GM19372 (cell line): ENCODE measurements around the gene UBASH3B.
"Not testable (repeated sequence)": the region's sequence is repeated elsewhere in the genome, so short reads cannot be mapped to it uniquely, and the experiment has no call there.

Experiments
- ATAC-seq: cut with Tn5 transposase; IDR thresholded peaks from one replicate; pipeline ENCODE4 v1.9.1; 2021; ENCODE audit warnings: mild to moderate bottlenecking, low read depth, moderate library complexity; ENCODE audit not compliant: unreplicated experiment

Gene UBASH3B, protein sequence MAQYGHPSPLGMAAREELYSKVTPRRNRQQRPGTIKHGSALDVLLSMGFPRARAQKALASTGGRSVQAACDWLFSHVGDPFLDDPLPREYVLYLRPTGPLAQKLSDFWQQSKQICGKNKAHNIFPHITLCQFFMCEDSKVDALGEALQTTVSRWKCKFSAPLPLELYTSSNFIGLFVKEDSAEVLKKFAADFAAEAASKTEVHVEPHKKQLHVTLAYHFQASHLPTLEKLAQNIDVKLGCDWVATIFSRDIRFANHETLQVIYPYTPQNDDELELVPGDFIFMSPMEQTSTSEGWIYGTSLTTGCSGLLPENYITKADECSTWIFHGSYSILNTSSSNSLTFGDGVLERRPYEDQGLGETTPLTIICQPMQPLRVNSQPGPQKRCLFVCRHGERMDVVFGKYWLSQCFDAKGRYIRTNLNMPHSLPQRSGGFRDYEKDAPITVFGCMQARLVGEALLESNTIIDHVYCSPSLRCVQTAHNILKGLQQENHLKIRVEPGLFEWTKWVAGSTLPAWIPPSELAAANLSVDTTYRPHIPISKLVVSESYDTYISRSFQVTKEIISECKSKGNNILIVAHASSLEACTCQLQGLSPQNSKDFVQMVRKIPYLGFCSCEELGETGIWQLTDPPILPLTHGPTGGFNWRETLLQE

DNA sequence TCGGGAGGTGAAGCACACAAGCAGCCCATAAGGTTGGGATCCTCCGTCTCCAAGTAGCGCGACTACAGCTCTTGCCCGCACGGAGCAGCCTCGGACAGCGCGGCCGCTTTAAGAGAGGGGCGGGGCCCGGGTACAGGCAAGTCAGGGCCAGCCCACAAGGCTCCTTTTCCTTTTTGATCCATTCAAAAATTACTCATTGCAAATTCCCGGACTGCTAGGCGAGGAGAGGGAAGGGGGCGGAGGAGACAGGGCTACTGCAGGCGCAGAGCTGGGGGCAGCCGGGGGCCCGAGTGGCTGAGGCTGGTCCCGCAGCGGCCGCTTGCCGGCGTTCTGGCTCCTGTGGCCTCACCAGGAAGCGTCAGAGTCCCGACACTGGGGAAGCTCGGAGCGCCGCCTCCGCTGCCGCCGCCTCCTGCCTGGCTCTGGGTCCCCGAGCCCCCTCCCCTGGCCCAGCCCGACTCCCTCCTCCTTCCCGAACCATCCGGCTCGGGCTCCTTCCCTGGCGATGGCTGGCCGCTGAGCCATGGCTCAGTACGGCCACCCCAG is at the start of gene UBASH3B:
Gene UBASH3B (plus strand): TSS at position 196 of the 546 bp plus-strand sequence. CDS start 328 bp downstream, at position 524.
- ATAC-seq, result peak; percentile 78

DNA sequence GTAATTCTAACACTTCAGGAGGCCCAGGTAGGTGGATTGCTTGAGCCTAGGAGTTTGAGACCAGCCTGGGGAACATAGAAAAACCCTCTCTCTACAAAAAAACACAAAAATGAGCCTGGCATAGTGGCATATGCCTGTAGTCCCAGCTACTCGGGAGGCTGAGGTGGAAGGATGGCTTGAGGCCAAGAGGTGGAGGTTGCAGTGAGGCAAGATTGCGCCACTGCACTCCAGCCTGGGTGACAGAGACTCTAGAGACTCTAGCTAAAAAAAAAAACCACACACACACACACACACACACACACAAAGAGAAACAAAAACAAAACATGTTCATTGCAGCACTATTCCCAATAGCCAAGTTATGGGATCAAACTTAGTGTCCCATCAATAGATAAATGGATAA is 48.4 kb upstream of the UBASH3B start:
- ATAC-seq, result not testable (repeated sequence)

DNA sequence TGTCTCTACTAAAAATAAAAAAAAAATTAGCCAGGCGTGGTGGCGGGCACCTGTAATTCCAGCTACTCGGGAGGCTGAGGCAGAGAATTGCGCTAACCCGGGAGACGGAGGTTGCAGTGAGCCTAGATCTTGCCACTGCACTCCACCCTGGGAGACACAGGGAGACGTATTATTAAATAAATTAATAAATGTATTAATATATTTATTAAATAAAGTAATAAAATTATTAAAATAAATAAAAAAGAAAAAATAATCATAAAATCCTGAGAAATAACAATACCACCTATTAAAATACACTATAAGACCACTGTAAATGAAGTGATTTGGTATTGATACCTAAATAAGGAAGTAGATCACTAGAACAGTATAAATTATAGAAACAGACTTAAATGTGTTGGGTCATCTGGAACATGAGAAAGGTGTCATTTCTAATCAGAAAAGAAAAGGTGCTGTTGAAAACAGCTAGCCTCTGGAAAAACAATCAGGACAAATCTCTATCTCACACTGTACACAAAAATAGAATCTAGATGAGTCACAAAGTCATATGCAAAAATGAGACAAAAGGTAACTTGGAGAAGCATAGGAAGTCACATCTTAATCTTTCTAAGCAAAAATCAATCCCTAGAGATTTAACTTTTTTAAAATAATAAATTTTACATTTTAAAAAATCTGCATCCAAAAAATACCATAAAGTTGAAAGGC is 43.2 kb upstream of the UBASH3B start:
- ATAC-seq, result no peak

DNA sequence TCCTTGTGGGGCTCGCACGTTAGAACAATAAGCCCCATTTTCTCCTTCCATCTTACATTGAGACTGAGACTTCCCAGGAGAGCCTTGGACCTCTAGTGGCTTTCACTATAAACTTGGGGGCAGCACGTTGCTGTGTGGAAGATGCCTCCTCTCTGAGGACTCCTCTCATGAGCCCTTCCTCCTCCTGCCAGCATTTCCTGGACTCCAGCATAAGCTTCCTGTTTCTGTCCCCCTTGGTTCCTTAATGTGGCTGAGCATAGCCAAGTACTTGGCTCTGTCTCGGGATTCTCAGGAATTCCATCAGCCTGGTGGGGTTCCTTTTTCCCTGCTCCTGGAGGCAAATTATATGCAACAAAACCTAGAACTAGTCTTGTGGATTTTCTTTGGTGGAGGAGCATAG is 38.8 kb upstream of the UBASH3B start:
- no peak for ATAC-seq

DNA sequence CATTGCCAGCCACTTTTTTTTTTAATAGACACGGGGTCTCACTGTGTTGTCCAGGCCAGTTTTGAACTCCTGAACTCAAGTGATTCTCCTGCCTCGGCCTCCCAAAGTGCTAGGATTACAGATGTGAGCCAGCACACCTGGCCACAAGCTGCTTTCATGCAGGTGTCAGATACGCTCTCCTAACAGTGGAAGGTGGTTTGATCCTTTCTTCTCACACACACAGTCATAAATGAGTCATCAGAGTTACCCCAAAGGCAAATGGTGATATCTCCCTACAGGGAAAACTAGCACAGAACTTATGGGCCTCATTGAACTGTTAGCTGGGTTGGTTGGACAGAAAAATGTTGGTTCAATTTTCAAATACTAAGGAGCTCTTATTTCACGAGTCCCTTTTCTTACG is 38.2 kb upstream of the UBASH3B start:
- ATAC-seq, result no peak

DNA sequence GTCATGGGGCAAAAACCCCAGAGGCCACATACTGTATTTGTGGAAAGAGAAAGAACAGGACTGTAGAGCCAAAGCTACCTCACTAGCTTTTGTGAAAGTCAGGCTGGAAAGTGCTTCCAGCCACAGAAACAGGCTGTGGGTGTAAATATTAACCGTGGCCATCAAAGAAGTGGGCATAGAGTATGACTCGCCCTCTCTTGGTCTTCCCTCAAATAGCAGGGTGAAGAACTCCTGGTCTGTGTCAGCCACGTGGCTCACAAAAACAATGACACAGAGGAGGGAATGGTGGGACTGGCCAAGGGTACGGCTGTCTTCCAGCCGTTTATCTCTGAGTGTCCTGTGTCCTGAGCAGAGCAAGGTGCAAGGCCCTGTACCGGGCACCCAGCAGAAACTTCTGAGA is 37.6 kb upstream of the UBASH3B start:
- ATAC-seq, result no peak

DNA sequence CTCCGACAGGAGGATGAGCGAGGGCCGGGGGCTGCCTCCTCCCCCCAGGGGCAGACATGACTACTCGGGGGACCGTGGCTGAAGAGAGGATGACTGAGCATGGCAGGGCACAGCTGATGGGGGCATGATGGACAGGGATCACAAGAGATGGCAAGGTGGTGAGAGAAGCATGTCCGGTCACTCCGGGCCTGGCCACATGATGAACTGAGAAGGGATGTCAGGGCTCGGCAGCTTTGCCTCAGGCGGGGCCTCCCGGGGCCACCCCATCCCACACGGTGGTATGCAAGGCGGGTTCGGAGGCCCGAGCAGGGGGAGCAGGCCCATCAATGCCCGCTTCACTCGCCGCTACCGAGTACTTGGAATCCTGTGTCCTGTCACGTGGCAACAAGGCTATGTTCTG is 36.6 kb upstream of the UBASH3B start:
- no peak for ATAC-seq

DNA sequence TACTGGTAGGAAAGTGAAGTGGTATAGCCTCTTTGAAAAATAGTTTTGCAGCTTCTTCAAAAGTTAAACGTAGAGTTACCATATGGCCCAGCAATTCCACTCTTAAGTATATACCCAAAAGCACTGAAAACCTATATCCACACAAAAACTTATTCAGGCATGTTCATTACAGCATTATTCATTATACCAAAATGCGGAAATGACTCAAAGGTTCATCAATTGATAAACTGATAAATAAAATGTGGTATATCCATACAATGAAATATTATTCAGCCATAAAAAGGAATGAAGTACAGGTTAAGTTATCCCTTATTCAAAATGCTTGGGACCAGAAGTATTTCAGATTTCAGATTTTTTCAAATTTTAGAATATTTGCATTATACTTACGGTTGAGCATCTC is 35.8 kb upstream of the UBASH3B start:
- ATAC-seq, result no peak

DNA sequence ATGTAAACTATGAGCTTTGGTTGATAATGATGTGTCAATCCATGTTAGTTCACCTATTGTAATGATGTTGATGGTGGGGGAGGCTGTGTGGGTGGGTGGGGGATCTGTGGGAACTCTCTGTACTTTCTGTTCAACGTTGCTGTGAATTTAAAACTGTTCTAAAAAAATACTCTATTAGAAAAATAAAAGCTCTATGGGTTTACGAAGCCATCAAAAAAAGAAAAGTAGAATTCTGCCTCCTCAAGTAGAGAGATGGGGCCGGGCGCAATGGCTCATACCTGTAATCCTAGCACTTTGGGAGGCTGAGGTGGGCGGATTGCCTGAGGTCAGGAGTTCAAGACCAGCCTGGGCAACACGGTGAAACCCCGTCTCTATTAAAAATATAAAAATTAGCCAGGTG is 30.0 kb upstream of the UBASH3B start:
- not testable (repeated sequence) for ATAC-seq

DNA sequence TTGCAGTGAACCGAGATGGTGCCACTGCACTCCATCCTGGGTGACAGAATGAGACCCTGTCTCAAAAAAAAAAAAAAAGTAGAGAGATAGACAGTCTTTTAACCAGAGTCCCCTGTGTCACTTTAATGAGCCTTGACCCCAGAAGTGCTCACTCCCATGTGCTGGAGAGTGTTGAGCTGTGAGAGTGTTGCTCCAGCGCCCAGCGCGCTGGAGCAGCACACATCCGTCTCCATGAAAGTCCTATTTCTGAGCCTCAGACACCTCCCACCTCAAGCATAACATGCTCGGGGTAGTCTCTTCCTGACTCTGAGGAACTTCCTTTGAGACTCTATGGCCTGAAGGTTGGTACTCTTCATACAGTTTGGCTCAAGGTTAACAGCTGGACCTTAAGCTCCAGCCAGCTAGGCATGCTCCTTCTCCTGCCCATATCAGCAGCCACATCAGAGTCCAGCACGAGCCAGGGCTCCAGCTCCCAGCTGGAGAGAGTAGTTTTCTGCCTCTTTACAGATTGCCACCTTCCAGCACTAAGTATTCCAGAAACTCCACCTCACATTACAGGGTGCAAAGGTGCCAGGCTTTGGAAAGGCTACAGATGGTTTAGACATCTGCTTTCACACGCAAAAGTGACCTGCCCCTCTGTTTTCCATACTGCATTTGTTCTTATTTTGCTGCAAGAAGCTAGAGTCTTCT is 29.4 kb upstream of the UBASH3B start:
- ATAC-seq, result no peak

DNA sequence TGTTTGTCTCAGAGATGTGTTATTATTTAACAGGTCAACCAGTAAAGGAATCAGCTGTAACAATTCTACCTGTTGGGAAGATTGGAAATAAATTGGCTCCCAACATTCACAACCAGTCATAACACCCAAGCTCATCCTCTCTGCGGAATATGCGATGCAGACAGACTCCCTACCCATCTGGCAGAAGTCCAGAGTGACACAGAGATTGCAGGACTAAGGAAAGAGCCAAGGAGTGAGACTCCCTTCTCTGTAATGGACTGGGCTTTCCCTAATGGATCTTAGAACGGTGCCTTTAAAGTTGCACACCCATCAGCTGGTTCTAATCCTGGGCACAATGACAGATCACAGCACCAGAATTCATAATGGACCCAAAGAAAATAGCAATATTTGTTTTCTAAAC is 27.8 kb upstream of the UBASH3B start:
- ATAC-seq, result no peak

DNA sequence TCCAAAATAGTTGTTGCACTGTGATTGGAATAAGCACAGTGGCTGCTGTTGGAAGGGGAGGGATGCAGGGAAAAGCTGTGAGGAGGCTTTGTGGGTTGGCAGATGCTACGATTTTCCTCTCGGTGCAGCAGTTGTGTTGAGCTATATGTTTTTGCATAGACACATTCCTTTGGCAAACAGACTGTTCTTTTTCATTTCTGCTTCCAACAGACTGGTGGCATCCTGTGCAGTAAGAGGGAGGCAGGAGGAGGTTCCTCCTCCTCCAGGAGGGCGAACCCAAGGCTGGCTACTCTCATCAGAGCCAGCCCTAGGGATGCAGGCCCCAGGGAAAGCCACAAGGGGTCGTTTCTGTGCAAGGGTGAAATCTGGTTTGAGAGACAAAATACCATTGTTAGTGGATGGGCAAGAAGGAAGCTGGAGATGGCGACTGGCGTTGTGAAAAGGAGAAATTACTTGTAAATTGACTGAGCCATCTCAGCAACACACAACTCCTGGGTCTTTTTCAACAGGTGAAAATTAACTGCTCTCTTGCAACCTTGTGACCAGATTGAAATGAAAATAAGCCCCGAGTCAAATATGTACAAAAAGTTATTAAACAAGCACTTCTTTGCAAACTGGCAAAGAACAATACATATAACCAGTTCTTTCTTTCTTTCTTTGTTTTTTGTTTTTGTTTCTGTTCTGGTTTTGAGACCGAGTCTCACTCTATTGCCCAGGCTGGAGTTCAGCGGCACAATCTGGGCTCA is 26.5 kb upstream of the UBASH3B start:
- no peak for ATAC-seq

DNA sequence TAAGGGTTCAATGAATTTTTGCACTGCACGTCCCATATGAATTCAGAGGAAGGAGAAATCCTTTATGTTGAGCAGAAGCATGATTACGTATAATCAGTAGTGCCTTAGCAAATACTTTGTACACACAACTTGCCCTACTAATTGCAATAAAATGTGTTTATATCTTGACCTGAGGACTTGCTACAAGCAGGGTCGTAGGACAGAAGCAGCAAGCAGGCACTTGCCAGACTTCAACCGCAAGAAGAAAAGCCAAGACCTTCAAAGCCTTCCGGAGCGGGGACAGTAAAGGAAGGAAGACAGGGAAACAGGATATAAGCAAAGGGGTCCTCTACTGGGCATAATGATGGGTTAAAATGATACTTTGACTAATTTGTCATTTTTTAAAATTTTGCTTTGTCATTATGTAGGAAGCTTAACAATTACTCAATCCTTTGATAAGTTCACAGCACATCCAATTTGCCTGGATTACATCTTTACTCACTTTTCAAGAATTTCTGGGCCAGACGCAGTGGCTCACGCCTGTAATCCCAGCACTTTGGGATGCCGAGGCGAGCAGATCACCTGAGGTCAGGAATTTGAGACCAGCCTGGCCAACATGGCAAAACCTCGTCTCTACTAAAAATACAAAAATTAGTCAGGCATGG is 23.2 kb upstream of the UBASH3B start:
- ATAC-seq, result no peak

DNA sequence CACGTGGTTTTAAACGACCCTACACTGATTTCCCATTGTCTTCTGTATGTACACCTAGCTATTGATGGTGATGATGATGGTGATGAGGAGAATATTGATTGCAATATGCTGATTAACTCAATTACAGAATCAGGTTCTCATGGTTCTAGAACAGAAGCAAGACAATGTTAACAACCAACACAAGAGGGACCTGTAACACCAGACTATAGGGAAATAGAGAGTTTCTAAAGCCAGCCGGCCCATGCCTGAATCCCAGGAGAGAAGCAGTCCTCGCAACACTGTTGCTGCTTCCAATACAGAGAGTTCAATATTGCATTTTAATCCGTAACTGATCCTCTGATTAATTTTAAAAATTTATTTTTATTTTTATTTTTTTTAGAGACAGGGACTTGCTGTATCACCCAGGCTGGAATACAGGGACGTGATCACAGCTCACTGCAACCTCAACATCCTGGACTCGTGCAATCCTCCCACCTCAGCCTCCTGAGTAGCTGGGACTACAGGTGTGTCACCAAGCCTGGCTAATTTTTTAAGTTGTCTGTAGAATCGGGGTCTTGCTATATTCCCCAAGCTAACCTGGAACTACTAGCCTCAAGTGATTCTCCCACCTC is 22.2 kb upstream of the UBASH3B start:
- ATAC-seq, result no peak

DNA sequence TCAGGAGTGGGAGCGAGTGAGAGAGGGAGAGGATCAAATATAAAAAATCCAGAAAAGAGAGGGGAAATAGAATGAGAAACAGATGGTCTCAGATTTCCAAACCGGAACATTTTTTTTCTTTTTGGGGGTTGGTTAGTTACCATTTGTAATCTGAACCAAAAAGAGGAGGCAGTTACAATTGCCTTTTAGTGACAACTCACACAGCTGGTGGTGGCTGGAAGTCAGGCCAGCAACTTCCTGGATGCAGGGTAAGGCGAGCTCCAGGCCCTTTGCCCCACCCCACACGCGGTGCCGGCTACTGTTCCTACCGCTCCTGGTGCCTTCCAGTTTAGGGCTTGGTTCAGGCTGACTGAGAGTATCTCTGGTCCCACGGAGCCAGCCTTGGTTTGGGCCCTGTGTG is 21.0 kb upstream of the UBASH3B start:
- ATAC-seq, result no peak

DNA sequence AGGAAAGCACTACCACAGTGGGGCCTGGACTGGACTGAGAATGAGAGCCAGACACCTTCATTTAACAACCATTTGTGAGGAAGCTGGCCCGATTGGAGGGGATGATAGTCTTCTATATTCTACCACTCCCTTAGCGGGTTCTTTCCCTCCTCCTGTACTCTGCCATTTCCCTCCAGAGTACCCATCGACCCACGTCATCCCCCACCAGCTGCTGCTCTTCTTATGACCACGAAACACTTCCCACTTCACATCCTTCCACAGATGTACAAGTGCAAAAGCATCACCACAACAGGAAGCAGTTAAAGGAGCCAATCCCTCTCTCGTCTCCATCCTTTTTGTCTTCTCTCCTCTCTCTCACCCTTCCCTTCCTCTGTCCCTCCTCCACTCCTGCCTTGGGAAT is 18.0 kb upstream of the UBASH3B start:
- no peak for ATAC-seq

DNA sequence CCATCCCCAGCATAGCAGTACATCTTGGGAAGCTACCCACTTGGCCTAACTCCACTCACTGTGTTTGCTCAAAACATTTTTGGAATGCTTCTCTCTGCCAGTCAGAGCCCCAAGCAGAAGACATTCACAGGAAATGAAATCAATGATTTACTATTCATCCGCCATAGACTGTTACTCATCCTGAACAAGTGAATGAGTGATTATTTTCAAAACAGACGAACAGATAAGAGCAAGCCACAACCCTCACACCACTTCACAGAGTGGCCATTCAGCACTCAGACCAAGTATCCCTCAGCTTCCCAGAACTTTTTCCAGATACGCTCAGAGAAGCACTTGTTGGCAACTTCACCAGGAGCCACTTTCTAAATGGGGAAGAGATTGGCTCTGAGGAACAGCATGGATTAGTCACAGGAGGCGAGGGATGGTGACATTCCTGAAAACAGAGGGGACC is 13.0 kb upstream of the UBASH3B start:
- ATAC-seq, result no peak

DNA sequence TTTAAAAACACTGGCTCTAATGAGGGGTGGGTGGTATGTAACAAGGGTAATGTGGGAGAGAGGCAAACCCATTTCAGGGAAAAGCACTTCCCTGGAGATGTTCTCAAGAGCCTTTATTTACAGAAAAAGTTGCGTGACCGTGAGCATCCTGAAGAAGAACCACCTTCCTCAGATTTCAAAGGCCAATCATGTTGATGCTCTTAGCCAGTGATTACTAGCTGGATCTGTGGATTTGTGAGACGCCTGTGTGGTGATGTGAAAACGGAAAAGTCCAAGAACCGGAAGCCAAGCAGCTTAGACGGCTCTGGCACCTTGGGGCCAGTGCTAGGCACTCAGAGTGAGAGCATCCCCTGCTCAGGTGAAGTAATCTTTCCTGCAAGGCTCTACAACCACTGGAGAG is 12.6 kb upstream of the UBASH3B start:
- no peak for ATAC-seq

DNA sequence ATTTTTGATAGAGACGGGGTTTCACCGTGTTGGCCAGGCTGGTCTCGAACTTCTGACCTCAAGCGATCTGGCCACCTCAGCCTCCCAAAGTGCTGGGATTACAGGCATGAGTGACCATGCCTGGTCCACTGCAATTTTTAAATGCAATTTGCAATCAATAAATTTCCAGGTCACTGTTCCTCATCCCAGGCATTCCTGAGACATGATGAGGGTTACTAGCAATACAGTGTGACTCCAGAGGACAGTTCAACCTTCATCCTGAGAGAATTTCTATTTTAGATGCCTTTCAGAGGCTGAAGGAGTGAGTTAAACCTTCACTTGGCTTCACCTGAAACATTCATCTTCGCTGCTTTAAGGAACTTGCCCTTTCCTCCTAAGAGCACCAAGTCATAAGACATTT is 9.7 kb upstream of the UBASH3B start:
- ATAC-seq, result no peak
